ENCODE data around the gene TBC1D1. TPM values are rescaled to one million over a fixed set of nuclear protein-coding genes. Genes with fewer than 3 reads are reported as not detected.

TBC1D1 gene
- total RNA-seq, 5 donors from 2014 or later (not counting 1 experiment from before 2014, with no cell fraction given): 46.3 to 58.1 (median 47.6) TPM

DNA sequence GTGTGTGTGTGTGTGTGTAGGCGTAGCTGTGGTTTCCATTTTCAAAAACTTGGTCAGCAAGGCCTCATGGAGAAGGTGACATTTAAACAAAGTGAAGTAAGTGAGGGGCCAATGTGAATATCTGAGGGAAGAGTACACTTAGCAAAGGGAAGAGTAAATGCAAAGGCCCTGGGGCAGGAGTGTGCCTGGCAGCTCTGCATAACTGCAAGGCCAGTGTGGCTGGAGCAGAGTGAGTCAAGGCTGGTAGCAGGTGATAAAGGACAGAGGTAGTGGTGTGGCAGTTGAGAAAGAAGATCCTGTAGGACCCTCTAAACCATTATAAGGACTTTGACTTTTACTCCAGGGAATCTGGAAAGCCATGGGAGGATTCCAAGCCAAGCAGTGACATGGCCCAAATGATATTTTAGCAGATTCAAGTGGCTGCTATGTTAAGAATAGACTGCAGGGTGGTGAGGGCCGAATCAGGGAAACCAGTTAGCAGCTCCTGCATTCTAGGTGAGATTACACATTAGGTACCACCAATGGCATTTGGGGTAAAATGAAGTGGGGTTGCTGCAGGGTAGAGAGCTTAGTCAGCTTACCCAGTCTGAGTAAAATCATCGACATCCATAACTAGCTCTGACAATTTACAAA, 5.9 kb upstream of the TBC1D1 start:
- Histone ChIP-seq H3K4me3 (ENCODE audit: control insufficient read depth in 1 of 2, extremely low read depth in 1 of 2, low read length in 1 of 2) (no peak overlapping the region), H3K4me1 (ENCODE audit: control insufficient read depth in 1 of 2, extremely low read depth in 1 of 2, insufficient read depth in 2 of 2, low read length in 2 of 2) (peaks cover 0 to 6% of the 10 kb centered on the region in 2 experiments), H3K9me3 (no peaks in the 10 kb centered on the region), H3K27me3 (replicated peaks in 1 of 2; ENCODE audit: control insufficient read depth in 2 of 2, extremely low read depth in 1 of 2, insufficient read depth in 2 of 2, low read length in 1 of 2) (no peaks in the 10 kb centered on the region), H3K27ac (ENCODE audit: low read length) (no peak overlapping the region), H3K36me3 (ENCODE audit: control insufficient read depth in 2 of 2, extremely low read depth in 1 of 2, insufficient read depth in 1 of 2, low read length in 1 of 2) (no peaks in the 10 kb centered on the region)
- Mint-ChIP-seq H3K4me3 (no peak overlapping the region), H3K4me1 (peaks cover 5 to 13% (median 7%) of the 10 kb centered on the region in 3 donors), H3K9me3 (no peaks in the 10 kb centered on the region), H3K27me3 (peaks cover 0 to 1% of the 10 kb centered on the region in 2 donors), H3K27ac (no peak overlapping the region), H3K36me3 (no peaks in the 10 kb centered on the region)
- CTCF ChIA-PET: no interaction called here
- DNase-seq: no peak
- 80% methylated on average over 2 of the region's 3 CpGs for WGBS (ENCODE audit: insufficient coverage)
- POLR2A ChIA-PET: no interaction called here
- no peak for ATAC-seq (replicated peaks in 1 of 4)

DNA sequence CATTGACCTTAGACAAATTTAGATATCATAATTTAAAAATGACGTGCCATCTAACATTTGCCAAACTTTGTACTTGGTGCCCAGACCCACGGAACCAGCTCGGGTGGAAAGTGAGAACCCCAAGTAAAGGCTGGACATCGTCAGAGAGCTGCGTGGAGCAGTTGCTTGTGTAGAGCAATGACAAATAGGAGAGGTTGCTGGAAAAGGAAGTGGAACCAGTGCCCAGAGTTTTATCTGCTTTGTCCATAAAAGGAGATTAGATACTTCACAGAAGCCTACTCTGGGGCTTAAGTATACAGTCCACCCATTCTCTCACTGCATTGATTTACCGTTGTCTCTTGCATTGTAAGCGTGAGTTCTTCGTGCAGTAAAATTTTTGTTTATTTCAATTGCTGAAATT, 5.4 kb upstream of the TBC1D1 start:
- H3K27me3 ChIP-seq (replicated peaks in 1 of 2; ENCODE audit: control insufficient read depth in 2 of 2, extremely low read depth in 1 of 2, insufficient read depth in 2 of 2, low read length in 1 of 2): no peaks in the 10 kb centered on the region
- peaks cover 7 to 16% (median 10%) of the 10 kb centered on the region in 3 donors for H3K4me1 Mint-ChIP-seq
- H3K9me3 Mint-ChIP-seq: no peaks in the 10 kb centered on the region
- no peaks in the 10 kb centered on the region for H3K36me3 ChIP-seq (ENCODE audit: control insufficient read depth in 2 of 2, extremely low read depth in 1 of 2, insufficient read depth in 1 of 2, low read length in 1 of 2)
- no peak for DNase-seq
- CTCF ChIA-PET: no interaction called here
- H3K4me3 ChIP-seq (ENCODE audit: control insufficient read depth in 1 of 2, extremely low read depth in 1 of 2, low read length in 1 of 2): no peak overlapping the region
- no peak for ATAC-seq (replicated peaks in 1 of 4)
- H3K27me3 Mint-ChIP-seq: peaks cover 0 to 1% of the 10 kb centered on the region in 2 donors
- no peaks in the 10 kb centered on the region for H3K36me3 Mint-ChIP-seq
- H3K4me3 Mint-ChIP-seq: no peak overlapping the region
- POLR2A ChIA-PET: no interaction called here
- no peak overlapping the region for H3K27ac ChIP-seq (ENCODE audit: low read length)
- no peak overlapping the region for H3K27ac Mint-ChIP-seq
- no CpG with 5 or more reads among the region's 8 CpGs for WGBS (ENCODE audit: insufficient coverage)
- no peaks in the 10 kb centered on the region for H3K9me3 ChIP-seq
- H3K4me1 ChIP-seq (ENCODE audit: control insufficient read depth in 1 of 2, extremely low read depth in 1 of 2, insufficient read depth in 2 of 2, low read length in 2 of 2): peaks cover 0 to 11% of the 10 kb centered on the region in 2 experiments

DNA sequence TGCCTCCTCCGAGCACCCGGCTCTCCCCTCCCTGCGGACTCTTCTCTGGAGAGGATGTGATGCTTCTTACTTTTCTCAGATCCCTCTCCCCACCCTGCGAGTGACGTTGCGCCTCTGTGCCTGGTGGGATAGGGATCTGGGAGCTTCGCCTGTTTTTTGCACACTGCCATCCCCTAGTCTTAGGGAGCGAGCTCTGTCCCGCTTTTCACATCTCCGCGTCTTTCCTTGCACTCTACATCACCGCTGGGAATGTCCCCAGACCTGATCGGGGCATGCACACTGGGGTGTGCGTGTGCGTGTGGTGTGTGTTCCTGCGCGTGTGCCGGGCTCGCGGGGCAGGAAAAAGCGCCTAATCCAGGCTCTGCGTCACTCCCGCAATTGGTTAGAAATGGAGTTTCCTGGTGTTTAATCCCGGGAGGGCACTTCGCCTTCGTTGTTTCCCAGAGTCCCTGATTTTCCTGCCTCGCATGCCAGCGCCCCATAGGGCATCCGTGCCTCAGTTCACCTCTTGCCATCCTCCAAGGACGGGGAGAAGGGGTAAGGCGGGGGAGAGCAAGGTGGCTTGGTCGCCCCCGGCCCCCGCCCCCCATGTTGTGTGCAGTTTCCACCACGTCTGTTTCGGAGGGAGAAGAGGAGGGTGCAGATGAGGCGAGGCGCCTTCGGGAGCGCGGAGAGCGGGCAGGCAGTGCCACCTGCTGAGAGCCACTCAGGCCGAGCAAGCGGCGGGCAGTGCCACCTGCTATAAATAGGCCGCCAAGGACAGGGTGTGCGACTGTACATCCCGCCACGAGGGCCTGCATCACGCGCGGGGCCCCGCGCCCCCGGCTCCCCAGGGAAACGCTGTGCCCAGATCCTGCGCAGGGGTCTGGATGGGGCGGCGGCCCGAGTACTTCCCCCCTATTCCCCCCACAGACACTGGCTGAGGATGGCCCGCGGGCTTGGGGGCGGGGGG, 759 bp upstream of the TBC1D1 start:
- ChIA-PET CTCF (interaction anchor here in 1 of 2 donors (1.1 kb wide), 1 partner anchor 82 kb away, joined by 3 read pairs; no protein-coding TSS in a partner anchor), POLR2A (no interaction called here)
- no peak overlapping the region for H3K27ac ChIP-seq (ENCODE audit: low read length)

DNA sequence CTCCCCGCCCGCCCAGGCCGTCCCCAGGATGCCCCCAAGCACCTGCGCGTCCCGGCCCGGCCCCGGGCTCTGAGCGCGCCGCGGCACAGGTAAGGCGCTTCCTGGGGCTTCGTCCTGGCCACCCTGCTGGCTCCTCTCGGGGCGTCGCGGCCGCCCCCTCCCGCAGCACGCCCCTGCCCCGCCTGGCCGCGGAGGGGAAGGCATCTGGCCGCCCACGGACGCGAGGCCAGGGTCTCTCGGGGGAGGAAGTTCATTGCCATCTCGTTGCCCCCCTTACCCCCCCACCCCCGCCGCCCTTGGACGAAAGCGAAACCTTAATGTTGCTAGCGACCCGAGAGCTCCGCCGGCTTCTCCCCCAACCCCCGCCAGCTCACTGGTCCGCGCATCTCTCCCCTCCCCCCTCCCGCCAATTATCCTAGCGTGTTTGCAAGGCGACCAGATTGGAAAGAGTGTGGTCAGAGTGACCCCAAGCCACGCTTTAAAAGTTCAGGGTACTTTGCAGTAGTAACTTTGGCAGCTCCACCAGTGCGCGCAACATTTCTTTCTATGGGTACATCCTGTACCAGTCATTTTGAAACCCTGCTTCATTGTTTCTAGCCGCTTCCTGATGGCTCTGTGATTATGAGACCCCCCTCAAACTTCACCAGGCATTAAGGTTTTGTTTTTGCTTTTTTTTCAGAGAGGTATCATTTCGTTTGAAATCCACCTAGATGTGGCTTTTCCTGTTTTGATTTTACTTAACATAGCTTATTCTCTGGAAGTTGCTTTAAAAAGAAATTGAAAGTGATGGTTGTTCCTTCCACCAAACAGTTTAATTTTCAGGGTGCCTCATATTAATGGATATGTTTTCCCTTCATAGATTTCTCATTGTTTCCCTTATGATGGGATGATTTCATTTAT, 626 bp downstream of the TBC1D1 start:
- H3K27me3 ChIP-seq (replicated peaks in 1 of 2; ENCODE audit: control insufficient read depth in 2 of 2, extremely low read depth in 1 of 2, insufficient read depth in 2 of 2, low read length in 1 of 2): no peaks in the 10 kb centered on the region
- H3K4me3 ChIP-seq (ENCODE audit: control insufficient read depth in 1 of 2, extremely low read depth in 1 of 2, low read length in 1 of 2): peak overlapping the region; percentile 71 to 75
- no peaks in the 10 kb centered on the region for H3K9me3 ChIP-seq
- peak; percentile 68 to 76 (median 73) for ATAC-seq (replicated peaks in 1 of 4)
- H3K4me1 ChIP-seq (ENCODE audit: control insufficient read depth in 1 of 2, extremely low read depth in 1 of 2, insufficient read depth in 2 of 2, low read length in 2 of 2): peaks cover 13 to 37% of the 10 kb centered on the region in 2 experiments
- Mint-ChIP-seq H3K4me3 (peak overlapping the region; percentile 87 to 96 (median 88)), H3K9me3 (no peaks in the 10 kb centered on the region), H3K36me3 (peaks cover 5% of the 10 kb centered on the region), H3K27me3 (no peaks in the 10 kb centered on the region), H3K27ac (peak overlapping the region; percentile 93 to 94), H3K4me1 (peaks cover 45 to 56% (median 55%) of the 10 kb centered on the region in 3 donors)
- ChIA-PET CTCF (interaction anchor here (0.5 to 1.5 kb wide), 12 partner anchors 10 to 1492 kb away, joined by 3 to 9 read pairs (median 4); no protein-coding TSS in a partner anchor), POLR2A (interaction anchor here in 1 of 2 donors (0.6 to 1.0 kb wide), 5 partner anchors 37 to 1606 kb away, joined by 3 to 5 read pairs (median 3); partner anchors contain the start of gene PGM2)
- 0% methylated on average over 24 of the region's 49 CpGs for WGBS (ENCODE audit: insufficient coverage)
- H3K27ac ChIP-seq (ENCODE audit: low read length): peak overlapping the region; percentile 73
- H3K36me3 ChIP-seq (ENCODE audit: control insufficient read depth in 2 of 2, extremely low read depth in 1 of 2, insufficient read depth in 1 of 2, low read length in 1 of 2): no peaks in the 10 kb centered on the region
- peak in 34 of 35 experiments; percentile 2 to 67 (median 40) for DNase-seq

More for the DNA sequence above, 759 bp upstream of the TBC1D1 start:
- Mint-ChIP-seq H3K27me3 (no peaks in the 10 kb centered on the region), H3K9me3 (no peaks in the 10 kb centered on the region), H3K36me3 (peaks cover 2% of the 10 kb centered on the region), H3K4me3 (peak overlapping the region; percentile 77 to 88 (median 87)), H3K27ac (peak overlapping the region in 1 of 2 donors; percentile 68), H3K4me1 (peaks cover 32 to 43% (median 41%) of the 10 kb centered on the region in 3 donors)
- WGBS (ENCODE audit: insufficient coverage): 49% methylated on average over 38 of the region's 63 CpGs
- Histone ChIP-seq H3K4me1 (ENCODE audit: control insufficient read depth in 1 of 2, extremely low read depth in 1 of 2, insufficient read depth in 2 of 2, low read length in 2 of 2) (peaks cover 13 to 28% of the 10 kb centered on the region in 2 experiments), H3K9me3 (no peaks in the 10 kb centered on the region), H3K4me3 (ENCODE audit: control insufficient read depth in 1 of 2, extremely low read depth in 1 of 2, low read length in 1 of 2) (peak overlapping the region; percentile 65 to 75), H3K36me3 (ENCODE audit: control insufficient read depth in 2 of 2, extremely low read depth in 1 of 2, insufficient read depth in 1 of 2, low read length in 1 of 2) (no peaks in the 10 kb centered on the region), H3K27me3 (replicated peaks in 1 of 2; ENCODE audit: control insufficient read depth in 2 of 2, extremely low read depth in 1 of 2, insufficient read depth in 2 of 2, low read length in 1 of 2) (no peaks in the 10 kb centered on the region)
- peak; percentile 17 to 42 (median 25) for ATAC-seq (replicated peaks in 1 of 4)
- DNase-seq: peak in 31 of 35 experiments; percentile 2 to 51 (median 14)

DNA sequence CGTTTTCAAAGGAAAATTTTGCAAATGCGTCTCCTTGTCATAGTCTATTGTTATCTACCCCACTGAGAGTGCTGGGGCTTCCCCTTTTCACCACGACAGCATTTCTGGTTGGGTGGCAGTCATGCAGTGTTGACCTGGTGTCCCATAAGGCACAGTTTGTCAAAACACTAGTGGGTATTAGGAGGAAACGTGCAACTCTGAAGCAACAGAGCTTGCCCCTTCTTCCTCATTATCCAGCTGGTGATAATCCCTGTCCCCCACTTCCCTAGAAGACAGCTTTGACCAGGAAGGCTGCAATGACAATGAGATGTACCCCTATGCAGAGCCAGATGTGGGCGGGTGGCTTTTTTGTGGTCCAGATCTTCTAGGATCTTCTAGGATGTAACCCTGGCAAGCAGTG, 1.8 kb downstream of the TBC1D1 start:
- Histone ChIP-seq H3K36me3 (ENCODE audit: control insufficient read depth in 2 of 2, extremely low read depth in 1 of 2, insufficient read depth in 1 of 2, low read length in 1 of 2) (no peaks in the 10 kb centered on the region), H3K27ac (ENCODE audit: low read length) (peak overlapping the region; percentile 73), H3K4me3 (ENCODE audit: control insufficient read depth in 1 of 2, extremely low read depth in 1 of 2, low read length in 1 of 2) (peak overlapping the region in 1 of 2 donors; percentile 75), H3K27me3 (replicated peaks in 1 of 2; ENCODE audit: control insufficient read depth in 2 of 2, extremely low read depth in 1 of 2, insufficient read depth in 2 of 2, low read length in 1 of 2) (no peaks in the 10 kb centered on the region), H3K4me1 (ENCODE audit: control insufficient read depth in 1 of 2, extremely low read depth in 1 of 2, insufficient read depth in 2 of 2, low read length in 2 of 2) (peaks cover 13 to 37% of the 10 kb centered on the region in 2 experiments), H3K9me3 (no peaks in the 10 kb centered on the region)
- ChIA-PET CTCF (interaction anchor here in 1 of 2 donors (0.6 to 1.5 kb wide), 3 partner anchors 9 to 129 kb away, joined by 3 to 5 read pairs (median 4); no protein-coding TSS in a partner anchor), POLR2A (interaction anchor here in 1 of 2 donors (0.5 kb wide), 1 partner anchor 21 kb away, joined by 3 read pairs; no protein-coding TSS in a partner anchor)
- peak in 2 of 4 experiments; percentile 22 to 54 for ATAC-seq (replicated peaks in 1 of 4)
- Mint-ChIP-seq H3K4me1 (peaks cover 55 to 67% (median 66%) of the 10 kb centered on the region in 3 donors), H3K27me3 (no peaks in the 10 kb centered on the region), H3K9me3 (no peaks in the 10 kb centered on the region), H3K27ac (peak overlapping the region; percentile 93 to 94), H3K4me3 (peak overlapping the region; percentile 87 to 96 (median 88)), H3K36me3 (peaks cover 5% of the 10 kb centered on the region)
- DNase-seq: peak in 32 of 35 experiments; percentile 11 to 66 (median 33)
- WGBS (ENCODE audit: insufficient coverage): 75% methylated on average over 1 of the region's 5 CpGs

Data from T-cell (primary cell).